Liver (tissue), 3 donors: Measurements from ENCODE around the gene SPART.

Source experiments
- FOXA1 ChIP-seq: IDR thresholded peaks from 2 replicates; pipeline ENCODE4 v1.6.1; 2016; ENCODE audit warnings: antibody characterized with exemption
- GABPA ChIP-seq, 2 donors: IDR thresholded peaks in 1 of 2; conservative IDR thresholded peaks in 1 of 2; 2 replicates each; pipeline ENCODE4 v1.6.1; 2016; ENCODE audit warnings: antibody characterized with exemption in 2 of 2, mild to moderate bottlenecking in 1 of 2, moderate library complexity in 1 of 2
- JUND ChIP-seq, 2 donors: IDR thresholded peaks; 2 replicates each; pipeline ENCODE4 v1.6.1; 2016; ENCODE audit warnings: antibody characterized with exemption in 2 of 2
- RAD21 ChIP-seq, 2 donors: IDR thresholded peaks; 2 replicates each; pipeline ENCODE4 v1.6.1; 2016; ENCODE audit warnings: antibody characterized with exemption in 2 of 2, mild to moderate bottlenecking in 2 of 2
- YY1 ChIP-seq: IDR thresholded peaks from 2 replicates; pipeline ENCODE4 v1.6.1; 2016; ENCODE audit warnings: antibody characterized with exemption, mild to moderate bottlenecking
- TF ChIP-seq, protein P1 (sequence below): fragments of 150-350 bp; IDR thresholded peaks from 2 replicates; pipeline ENCODE4 v1.5.1; 2017; ENCODE audit warnings: improper control_type of control experiment, low read depth, low read length; ENCODE audit not compliant: missing input control
- TF ChIP-seq, protein P2 (sequence below): IDR thresholded peaks from 2 replicates; pipeline ENCODE4 v1.6.1; 2016; ENCODE audit warnings: antibody characterized with exemption
- donor health status: healthy.
- donor health status: healthy.

DNA sequence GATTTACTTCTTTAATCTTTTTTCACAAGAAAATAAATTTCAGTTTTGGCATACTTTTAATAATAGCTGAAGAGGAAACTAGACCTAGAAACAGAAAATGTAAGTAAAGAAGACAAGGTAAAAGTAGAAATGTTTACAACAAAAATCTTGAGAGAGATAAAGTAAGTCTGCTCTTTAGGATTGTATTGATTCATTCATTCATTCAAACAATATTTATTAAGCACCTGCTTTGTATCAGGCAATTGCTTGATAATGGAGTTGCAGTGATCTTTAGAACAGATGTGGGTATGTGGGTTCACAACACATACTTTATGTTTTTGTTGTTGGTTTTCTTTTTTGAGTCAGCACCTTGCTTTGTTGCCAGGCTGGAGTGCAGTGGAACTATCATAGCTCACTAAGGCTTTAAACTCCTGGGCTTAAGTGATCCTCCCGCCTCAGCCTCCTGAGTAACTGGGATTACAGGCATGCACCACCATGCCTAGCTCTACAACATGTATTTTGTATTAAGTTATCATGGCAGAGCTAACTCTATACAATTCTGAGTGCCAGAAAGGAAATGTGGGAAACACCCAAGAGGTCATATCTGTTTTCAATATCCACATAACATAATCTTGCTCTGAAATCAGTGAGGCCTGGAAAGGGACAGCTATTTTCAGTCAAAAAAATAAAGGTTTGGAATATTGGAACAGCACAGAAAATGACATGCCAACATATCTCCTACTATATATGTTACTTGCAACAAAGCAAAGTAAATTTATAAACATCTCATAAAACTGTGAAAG, 8.8 kb upstream of the SPART start:
- no peak for TF ChIP-seq RAD21 (IDR thresholded peaks at IDR 0.05)
- TF ChIP-seq YY1 = no peak
- TF ChIP-seq, protein P1, sequence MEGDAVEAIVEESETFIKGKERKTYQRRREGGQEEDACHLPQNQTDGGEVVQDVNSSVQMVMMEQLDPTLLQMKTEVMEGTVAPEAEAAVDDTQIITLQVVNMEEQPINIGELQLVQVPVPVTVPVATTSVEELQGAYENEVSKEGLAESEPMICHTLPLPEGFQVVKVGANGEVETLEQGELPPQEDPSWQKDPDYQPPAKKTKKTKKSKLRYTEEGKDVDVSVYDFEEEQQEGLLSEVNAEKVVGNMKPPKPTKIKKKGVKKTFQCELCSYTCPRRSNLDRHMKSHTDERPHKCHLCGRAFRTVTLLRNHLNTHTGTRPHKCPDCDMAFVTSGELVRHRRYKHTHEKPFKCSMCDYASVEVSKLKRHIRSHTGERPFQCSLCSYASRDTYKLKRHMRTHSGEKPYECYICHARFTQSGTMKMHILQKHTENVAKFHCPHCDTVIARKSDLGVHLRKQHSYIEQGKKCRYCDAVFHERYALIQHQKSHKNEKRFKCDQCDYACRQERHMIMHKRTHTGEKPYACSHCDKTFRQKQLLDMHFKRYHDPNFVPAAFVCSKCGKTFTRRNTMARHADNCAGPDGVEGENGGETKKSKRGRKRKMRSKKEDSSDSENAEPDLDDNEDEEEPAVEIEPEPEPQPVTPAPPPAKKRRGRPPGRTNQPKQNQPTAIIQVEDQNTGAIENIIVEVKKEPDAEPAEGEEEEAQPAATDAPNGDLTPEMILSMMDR = no peak
- no peak for TF ChIP-seq FOXA1
- TF ChIP-seq, protein P2, sequence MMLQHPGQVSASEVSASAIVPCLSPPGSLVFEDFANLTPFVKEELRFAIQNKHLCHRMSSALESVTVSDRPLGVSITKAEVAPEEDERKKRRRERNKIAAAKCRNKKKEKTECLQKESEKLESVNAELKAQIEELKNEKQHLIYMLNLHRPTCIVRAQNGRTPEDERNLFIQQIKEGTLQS = no peak
- no peak for TF ChIP-seq JUND (IDR thresholded peaks at IDR 0.05)
- TF ChIP-seq GABPA (IDR thresholded peaks at IDR 0.05 in 1 of 2, conservative IDR thresholded peaks at IDR 0.05 in 1 of 2) = no peak
